Spleen (tissue), 11 donors: ENCODE data around the gene PRR5L. TPM values are rescaled to one million over a fixed set of nuclear protein-coding genes. Genes with fewer than 3 reads are reported as not detected.
A peak's percentile ranks its signal among the peaks of the same experiment; 100 is the strongest.

ENCODE experiments used
- DNase-seq: peaks from one replicate; pipeline ENCODE4 v3.0.0-alpha.2; 2020
- H3K27ac ChIP-seq, 8 donors: fragments of 200-600 bp; sonication (generic) in 7 of 8; 1 replicate in 4 of 8; 2 replicates in 4 of 8; pipeline versions ENCODE4 v1.5.0 to v1.8.0; 2016 to 2021; ENCODE audit warnings: inconsistent platforms in 4 of 8, mild to moderate bottlenecking in 4 of 8, moderate library complexity in 1 of 8
- H3K27me3 ChIP-seq, 7 donors: fragments of 200-600 bp; sonication (generic) in 6 of 7; replicated peaks in 1 of 7; 1 replicate in 4 of 7; 2 replicates in 3 of 7; pipeline versions ENCODE4 v1.5.0 to v1.8.0; 2016 to 2021; ENCODE audit warnings: inconsistent platforms in 3 of 7, mild to moderate bottlenecking in 1 of 7
- H3K36me3 ChIP-seq, 6 donors: fragments of 200-600 bp; sonication (generic) in 5 of 6; 1 replicate in 4 of 6; 2 replicates in 2 of 6; pipeline versions ENCODE4 v1.5.0 to v1.8.0; 2016 to 2021; ENCODE audit warnings: inconsistent platforms in 2 of 6
- H3K4me1 ChIP-seq, 6 donors: fragments of 200-600 bp; sonication (generic) in 5 of 6; 1 replicate in 3 of 6; 2 replicates in 3 of 6; pipeline versions ENCODE4 v1.5.0 to v1.8.0; 2016 to 2021; ENCODE audit warnings: inconsistent platforms in 3 of 6
- H3K4me3 ChIP-seq, 8 donors: fragments of 200-600 bp; sonication (generic) in 7 of 8; 1 replicate in 4 of 8; 2 replicates in 4 of 8; pipeline versions ENCODE4 v1.5.0 to v1.8.0; 2016 to 2021; ENCODE audit warnings: inconsistent platforms in 4 of 8, mild to moderate bottlenecking in 4 of 8, moderate library complexity in 2 of 8
- H3K9me3 ChIP-seq, 8 donors: fragments of 200-600 bp; sonication (generic) in 7 of 8; 1 replicate in 4 of 8; 2 replicates in 4 of 8; pipeline versions ENCODE4 v1.5.0 to v1.8.0; 2016 to 2021; ENCODE audit warnings: inconsistent platforms in 4 of 8
- CTCF ChIP-seq, 11 experiments: fragments of 200-600 bp in 7 of 11; fragments of 450-650 bp in 4 of 11; sonication (generic) in 4 of 11; IDR thresholded peaks in 8 of 11; conservative IDR thresholded peaks in 3 of 11; 1 replicate in 7 of 11; 2 replicates in 4 of 11; pipeline versions ENCODE4 v1.4.0 to v1.8.0; 2016 to 2021; ENCODE audit warnings: antibody characterized with exemption in 11 of 11, inconsistent platforms in 4 of 11, mild to moderate bottlenecking in 1 of 11
- POLR2A ChIP-seq, 3 donors: fragments of 450-650 bp; IDR thresholded peaks; one replicate each; pipeline ENCODE4 v1.5.1; 2017; ENCODE audit warnings: antibody characterized with exemption in 3 of 3, mild to moderate bottlenecking in 1 of 3
- POLR2AphosphoS5 ChIP-seq, 3 donors: sonication (generic); formaldehyde crosslinking; IDR thresholded peaks; one replicate each; pipeline ENCODE4 v1.5.1; 2017; ENCODE audit warnings: antibody characterized with exemption in 3 of 3
- WGBS, 5 donors: extraction: QIAGEN DNeasy Blood & Tissue Kit in 3 of 5; methylation state at CpG; one replicate each; pipeline versions ENCODE4 v1.1.5 to v1.1.7; 2013 to 2018; 5-methylcytosine and 5-hydroxymethylcytosine counted together
- intact Hi-C: fragments of 100-400 bp; cut with DNase I; formaldehyde crosslinking; loops from one replicate; pipeline ENCODE4 v1.15.0; 2023; ENCODE audit warnings: low total_unique reads
- polyA plus RNA-seq, 3 donors: library from polyadenylated mRNA; stranded (reverse); fragments of 200-250 nt; gene quantifications; one replicate each; pipeline ENCODE4 v1.2.1, GENCODE V29; 2013
- total RNA-seq, 7 donors: library from RNA; depleted of rRNA in 3 of 7; stranded (reverse); fragments of >200 nt in 3 of 7; fragmentation: NEBNext Ultra II Directional in 4 of 7; extraction: Animal tissue kit (Norgen Biotek cat#: 25700) in 4 of 7; gene quantifications; one replicate each; pipeline versions ENCODE4 v1.1.0 to v1.2.1, GENCODE V29; 2016 to 2021
- donor health status: healthy with polysubstance abuse.
- donor health status: DM: no; HTN: no; CAD: no; lungs with moderate emphysema.
- donor health status: DM: no; HTN: no; CAD: no.
- donor health status: Bipolar disorder and iron deficiency.
- donor health status: healthy.
- donor health status: DM: no; HTN: no; CAD: no.
- donor health status: DM: yes; HTN: yes; CAD: no.

PRR5L gene
- total and polyA plus RNA-seq, 10 donors, result 10.7 to 330 (median 140) TPM

GRCh38 chr11:36349351-36350136 lies 53.5 kb downstream of the PRR5L start:
- H3K9me3 ChIP-seq, result no peaks in the 10 kb centered on the region
- no peaks in the 10 kb centered on the region for H3K27me3 ChIP-seq
- intact Hi-C loops, result no loop called here
- WGBS, 5 donors, result 48 to 65% (median 55%) methylated on average over 8 of the region's 8 CpGs
- peak overlapping the region in 2 of 8 donors; percentile 28 to 50 for H3K4me3 ChIP-seq
- no peaks in the 10 kb centered on the region for H3K36me3 ChIP-seq
- H3K27ac ChIP-seq, result peak overlapping the region; percentile 36 to 78 (median 58)
- TF ChIP-seq CTCF (IDR thresholded peaks at IDR 0.05 in 8 of 11, conservative IDR thresholded peaks at IDR 0.05 in 3 of 11) (peak in 2 of 11 experiments; percentile 10 to 16), POLR2A (IDR thresholded peaks at IDR 0.05) (no peak), POLR2AphosphoS5 (IDR thresholded peaks at IDR 0.05) (peak in 2 of 3 donors; percentile 50 to 54)
- peaks cover 0 to 42% (median 16%) of the 10 kb centered on the region in 6 donors for H3K4me1 ChIP-seq
- no peak for DNase-seq

- H3K9me3 ChIP-seq, result no peaks in the 10 kb centered on the region
- H3K27ac ChIP-seq, result peak overlapping the region in 6 of 8 donors; percentile 38 to 78 (median 69)
- WGBS, 5 donors, result 10 to 30% (median 20%) methylated on average over 1 of the region's 1 CpG
- no peak for DNase-seq
- no peaks in the 10 kb centered on the region for H3K36me3 ChIP-seq
- peak overlapping the region in 3 of 8 donors; percentile 9 to 50 (median 28) for H3K4me3 ChIP-seq
- H3K27me3 ChIP-seq, result no peaks in the 10 kb centered on the region
- intact Hi-C loops, result no loop called here
- TF ChIP-seq POLR2A (IDR thresholded peaks at IDR 0.05) (no peak), POLR2AphosphoS5 (IDR thresholded peaks at IDR 0.05) (no peak), CTCF (IDR thresholded peaks at IDR 0.05 in 8 of 11, conservative IDR thresholded peaks at IDR 0.05 in 3 of 11) (no peak)
- peaks cover 0 to 48% (median 21%) of the 10 kb centered on the region in 6 donors for H3K4me1 ChIP-seq
Measured at GRCh38 chr11:36350137-36350513, 54.0 kb downstream of the PRR5L start.

GRCh38 chr11:36352922-36353321 lies 56.8 kb downstream of the PRR5L start:
- H3K27ac ChIP-seq, result peak overlapping the region in 2 of 8 donors; percentile 26 to 38
- DNase-seq, result no peak
- no peaks in the 10 kb centered on the region for H3K27me3 ChIP-seq
- H3K36me3 ChIP-seq, result no peaks in the 10 kb centered on the region
- intact Hi-C loops, result no loop called here
- H3K4me1 ChIP-seq, result peaks cover 0 to 71% (median 44%) of the 10 kb centered on the region in 6 donors
- H3K4me3 ChIP-seq, result no peak overlapping the region
- peak in 3 of 11 experiments; percentile 7 to 25 (median 10) for TF ChIP-seq CTCF (IDR thresholded peaks at IDR 0.05 in 8 of 11, conservative IDR thresholded peaks at IDR 0.05 in 3 of 11)
- TF ChIP-seq POLR2A (IDR thresholded peaks at IDR 0.05), result no peak
- peak in 1 of 3 donors; percentile 52 for TF ChIP-seq POLR2AphosphoS5 (IDR thresholded peaks at IDR 0.05)
- WGBS, 5 donors, result 36 to 73% (median 59%) methylated on average over 3 of the region's 3 CpGs
- H3K9me3 ChIP-seq, result no peaks in the 10 kb centered on the region
